Activated CD8-positive, alpha-beta memory T cell treated with anti-CD3 and anti-CD28 coated beads for 36 hours (primary cell): ENCODE data around the gene CFAP69. TPM values are rescaled to one million over a fixed set of nuclear protein-coding genes. Genes with fewer than 3 reads are reported as not detected.

Experiments
- CTCF ChIA-PET: fragments of 350-600 bp; sonication (Branson Sonifier 250); formaldehyde crosslinking; loops from one replicate; lab custom pipeline; 2021; ENCODE audit warnings: antibody characterized with exemption; lab: Charles Lee
- POLR2A ChIA-PET: fragments of 350-600 bp; sonication (Branson Sonifier 250); formaldehyde crosslinking; loops from one replicate; lab custom pipeline; 2021; ENCODE audit warnings: antibody characterized with exemption; lab: Charles Lee
- total RNA-seq, 2 experiments: library from RNA; stranded (reverse); gene quantifications; one replicate each; pipeline ENCODE4 v1.2.3, GENCODE V29; 2021

CFAP69 gene
- total RNA-seq, 2 experiments from 2014 or later, result 0.48 to 1.5 TPM

GRCh38 chr7:90266808-90267207 lies 21.8 kb downstream of the CFAP69 start:
- ChIA-PET POLR2A (no interaction called here), CTCF (no interaction called here)

DNA sequence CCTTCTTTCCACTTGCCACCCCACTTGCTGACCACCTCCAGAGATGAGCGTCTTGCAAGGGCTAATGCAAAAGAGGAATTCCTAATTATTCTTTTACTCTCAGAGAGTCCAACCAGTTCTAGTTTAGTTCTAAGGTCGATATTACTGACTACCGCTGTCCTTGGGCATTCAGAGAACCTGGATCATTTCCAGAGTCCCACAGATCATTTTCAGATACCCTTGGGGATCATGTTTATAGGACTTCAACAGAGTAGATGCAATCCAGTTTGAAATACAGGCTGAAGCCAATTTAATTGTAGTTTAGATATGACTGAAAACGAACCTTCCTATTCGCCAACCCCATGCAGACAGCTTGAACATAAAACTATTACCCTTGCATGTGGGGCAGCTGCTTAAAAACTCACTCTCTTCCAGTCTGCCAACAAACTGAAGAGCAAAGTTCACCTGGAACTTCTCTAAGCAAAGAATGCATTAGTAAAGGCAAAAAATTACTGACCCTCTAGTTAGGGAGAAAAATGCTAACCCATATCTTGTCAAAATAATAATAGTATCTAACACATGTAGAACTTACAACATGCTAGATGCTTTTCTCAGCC lies 22.4 kb downstream of the CFAP69 start:
- ChIA-PET CTCF (no interaction called here), POLR2A (no interaction called here)

GRCh38 chr7:90269163-90269562 lies 24.2 kb downstream of the CFAP69 start:
- CTCF ChIA-PET, result interaction anchor here (1.1 kb wide), 1 partner anchor 115 kb away, joined by 4 read pairs; the partner anchor contains the start of gene STEAP1
- POLR2A ChIA-PET, result no interaction called here

GRCh38 chr7:90270431-90271178 lies 25.6 kb downstream of the CFAP69 start:
- POLR2A ChIA-PET, result no interaction called here

GRCh38 chr7:90271753-90272152 lies 26.8 kb downstream of the CFAP69 start:
- POLR2A ChIA-PET, result no interaction called here
- CTCF ChIA-PET, result no interaction called here

More at GRCh38 chr7:90270431-90271178, 25.6 kb downstream of the CFAP69 start:
- CTCF ChIA-PET, result no interaction called here

DNA sequence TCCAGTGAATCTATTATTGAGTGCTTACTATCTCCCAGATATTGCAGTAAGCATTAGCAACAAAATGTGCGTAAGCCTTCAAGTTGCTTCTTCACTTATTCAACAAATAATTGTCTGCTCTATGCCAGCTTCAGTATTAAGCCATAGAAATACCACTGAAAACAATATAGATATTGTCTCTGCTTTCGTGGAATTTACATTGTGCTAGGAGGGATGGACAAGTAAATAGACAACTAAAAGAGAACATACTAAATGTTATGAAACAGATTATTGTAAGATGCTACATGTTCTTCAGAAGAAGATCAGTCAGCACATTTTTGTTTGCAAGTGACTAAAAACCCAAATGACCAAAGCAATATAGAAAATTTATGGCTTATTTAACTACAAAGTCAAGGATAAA lies 27.3 kb downstream of the CFAP69 start:
- ChIA-PET POLR2A (no interaction called here), CTCF (no interaction called here)

- CTCF ChIA-PET, result no interaction called here
These were observed 29.2 kb downstream of the CFAP69 start for GRCh38 chr7:90274161-90274560.

GRCh38 chr7:90276033-90276728 lies 31.2 kb downstream of the CFAP69 start:
- ChIA-PET CTCF (no interaction called here), POLR2A (no interaction called here)

More at GRCh38 chr7:90274161-90274560, 29.2 kb downstream of the CFAP69 start:
- POLR2A ChIA-PET, result no interaction called here

DNA sequence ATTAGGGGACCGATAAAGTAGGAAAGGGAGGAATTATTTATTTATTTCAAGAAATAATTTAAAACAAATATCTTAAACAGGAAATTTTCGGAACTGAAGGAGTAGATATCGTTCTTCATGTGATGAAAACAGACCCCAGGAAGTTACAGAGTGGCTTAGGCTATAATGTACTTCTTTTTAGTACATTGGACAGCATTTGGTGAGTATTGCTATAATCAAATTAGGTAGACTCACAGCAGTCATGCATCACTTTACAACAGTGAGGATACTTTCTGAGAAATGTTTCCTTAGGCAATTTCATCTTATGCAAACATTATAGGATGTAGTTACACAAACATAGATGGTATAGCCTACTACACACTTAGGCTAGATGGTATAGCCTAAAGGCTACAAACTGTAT lies 43.2 kb downstream of the CFAP69 start:
- CTCF ChIA-PET, result no interaction called here
- POLR2A ChIA-PET, result no interaction called here

- ChIA-PET CTCF (no interaction called here), POLR2A (no interaction called here)
These were observed 45.5 kb downstream of the CFAP69 start for GRCh38 chr7:90290244-90291113.

- POLR2A ChIA-PET, result no interaction called here
These were observed 53.4 kb downstream of the CFAP69 start for GRCh38 chr7:90298145-90299038.

DNA sequence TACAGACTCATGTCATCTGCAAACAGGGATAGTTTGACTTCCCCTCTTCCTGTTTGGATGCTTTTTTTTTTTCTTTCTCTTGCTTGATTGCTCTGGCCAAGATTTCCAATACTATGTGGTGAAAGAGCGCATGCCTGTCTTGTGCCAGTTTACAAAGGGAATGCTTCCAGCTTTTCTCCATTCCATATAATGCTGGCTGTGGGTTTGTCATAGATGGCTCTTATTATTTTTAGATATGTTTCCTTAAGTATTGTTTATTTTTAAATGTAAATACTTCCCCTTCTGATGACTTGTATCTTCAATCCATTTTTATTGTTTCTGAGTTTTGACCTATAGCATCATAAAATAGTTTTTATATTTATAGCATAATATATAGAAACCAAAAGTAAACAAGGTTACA lies 58.3 kb downstream of the CFAP69 start:
- ChIA-PET CTCF (no interaction called here), POLR2A (no interaction called here)

More at GRCh38 chr7:90298145-90299038, 53.4 kb downstream of the CFAP69 start:
- CTCF ChIA-PET, result interaction anchor here (0.6 kb wide), 1 partner anchor 146 kb away, joined by 3 read pairs; no protein-coding TSS in a partner anchor

- POLR2A ChIA-PET, result no interaction called here
- CTCF ChIA-PET, result no interaction called here
These were observed 64.9 kb downstream of the CFAP69 start for GRCh38 chr7:90309872-90310271.

- POLR2A ChIA-PET, result no interaction called here
- CTCF ChIA-PET, result no interaction called here
These were observed 66.2 kb downstream of the CFAP69 start for GRCh38 chr7:90311175-90311574.

DNA sequence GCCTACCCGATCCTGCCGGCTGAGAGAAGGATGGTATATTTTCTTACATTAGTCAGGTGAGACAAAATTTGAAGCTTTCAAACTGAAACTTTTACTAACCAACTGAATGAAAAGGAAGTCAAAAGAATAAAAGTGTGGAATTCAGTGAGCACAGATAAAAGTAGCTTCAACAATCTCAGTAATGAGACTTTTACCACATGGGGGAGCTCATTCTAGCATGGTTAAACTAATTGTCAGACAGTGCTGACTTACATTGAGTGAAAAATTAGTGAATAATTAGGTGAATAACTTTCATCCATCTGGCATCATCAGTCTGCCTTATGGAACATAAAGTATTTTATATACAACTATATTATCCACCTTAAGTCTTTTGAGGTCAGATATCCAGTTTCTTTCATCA lies 67.8 kb downstream of the CFAP69 start:
- ChIA-PET CTCF (interaction anchor here (0.7 to 1.4 kb wide), 3 partner anchors 16 to 120 kb away, joined by 3 to 4 read pairs (median 3); no protein-coding TSS in a partner anchor), POLR2A (no interaction called here)

GRCh38 chr7:90313907-90314306 lies 68.9 kb downstream of the CFAP69 start:
- ChIA-PET POLR2A (no interaction called here), CTCF (no interaction called here)

- POLR2A ChIA-PET, result no interaction called here
- CTCF ChIA-PET, result no interaction called here
These were observed 75.0 kb downstream of the CFAP69 start for GRCh38 chr7:90320014-90320413.

- POLR2A ChIA-PET, result no interaction called here
- CTCF ChIA-PET, result interaction anchor here (0.9 kb wide), 1 partner anchor 22 kb away, joined by 3 read pairs; no protein-coding TSS in a partner anchor
These were observed 75.4 kb downstream of the CFAP69 start for GRCh38 chr7:90320418-90320800.
